HG02610 (cell line): ENCODE data around the gene DMRTC2.

ENCODE experiments used
- ATAC-seq: cut with Tn5 transposase; IDR thresholded peaks from one replicate; pipeline ENCODE4 v1.9.1; 2021; ENCODE audit warnings: mild to moderate bottlenecking, moderate library complexity; ENCODE audit not compliant: unreplicated experiment

Gene DMRTC2

DNA sequence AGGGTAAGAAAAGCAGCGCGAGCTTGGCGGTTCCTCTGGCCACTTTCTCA is at the start of gene DMRTC2:
TSS of gene DMRTC2 (plus strand) at position 42 of the 50 bp plus-strand sequence. CDS start 2,387 bp downstream, outside the sequence.
- ATAC-seq = no peak

DNA sequence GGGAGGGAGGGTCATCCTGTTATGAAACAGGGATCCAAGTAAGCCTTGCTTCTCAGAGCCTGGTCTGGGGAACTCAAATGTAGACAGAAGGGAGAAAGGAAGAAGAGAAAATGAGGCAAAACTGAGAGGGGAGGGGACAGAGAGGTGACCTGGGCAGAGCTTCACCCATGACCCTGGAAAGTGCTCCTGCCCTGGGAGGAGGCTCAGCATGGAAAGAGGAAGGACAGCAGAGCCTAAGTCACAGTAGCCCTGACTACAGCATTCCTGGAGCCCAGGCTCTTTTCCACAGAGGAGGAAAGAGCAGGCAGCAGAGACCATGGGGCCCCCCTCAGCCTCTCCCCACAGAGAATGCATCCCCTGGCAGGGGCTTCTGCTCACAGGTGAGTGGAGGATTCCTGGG is 48.5 kb upstream of the DMRTC2 start, which contains the start of gene CEACAM3:
TSS of gene CEACAM3 (plus strand) at position 226 of the 400 bp plus-strand sequence. CDS start at position 317, 91 bp downstream.
- no peak for ATAC-seq

DNA sequence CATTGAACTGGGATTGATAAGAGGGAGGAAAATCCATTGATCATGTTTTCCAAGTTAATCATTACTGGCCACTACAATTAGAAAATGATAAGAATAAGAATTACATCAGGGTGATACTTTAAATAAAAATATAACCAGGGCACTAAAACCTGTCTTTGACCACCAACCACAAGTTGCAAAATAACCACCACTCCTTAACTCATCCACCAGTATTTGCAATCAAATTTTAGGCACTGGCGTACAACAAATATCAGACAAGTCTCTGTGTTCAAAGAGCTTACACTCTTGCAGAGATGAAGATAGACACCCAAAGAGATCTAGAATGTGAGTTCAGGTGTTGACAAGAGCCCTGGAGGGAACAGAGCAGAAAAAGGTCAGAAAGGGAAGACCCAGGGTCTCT is 47.9 kb upstream of the DMRTC2 start:
- no peak for ATAC-seq

DNA sequence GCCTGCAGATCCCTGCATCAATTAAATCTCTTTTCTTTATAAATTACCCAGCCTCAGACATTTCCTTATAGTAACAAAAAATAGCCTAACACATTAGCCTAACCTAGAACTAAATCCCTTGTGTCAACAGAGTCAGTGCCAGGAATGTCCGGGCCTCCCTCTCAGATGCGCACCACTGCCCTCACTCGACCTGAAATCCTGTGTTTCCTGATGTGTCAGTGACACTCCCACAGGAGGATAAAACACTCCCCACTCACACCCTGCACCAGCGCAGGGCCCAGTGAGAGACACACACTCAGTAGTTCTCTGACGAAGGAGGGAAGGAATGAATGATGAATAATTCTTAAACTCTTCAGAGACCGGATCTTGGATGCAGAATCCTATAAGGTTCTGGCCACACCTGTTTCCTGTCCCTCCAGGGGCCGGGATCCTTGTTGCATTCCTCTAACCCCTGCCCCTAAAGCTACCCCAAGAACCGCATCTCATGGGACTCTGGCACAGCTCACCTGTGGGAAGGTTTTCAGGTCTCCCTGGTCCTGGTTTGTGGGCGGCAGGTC is 45.3 kb upstream of the DMRTC2 start:
- ATAC-seq = no peak

- ATAC-seq = no peak
Observed at GRCh38 chr19:41801031-41801430, 43.8 kb upstream of the DMRTC2 start.

DNA sequence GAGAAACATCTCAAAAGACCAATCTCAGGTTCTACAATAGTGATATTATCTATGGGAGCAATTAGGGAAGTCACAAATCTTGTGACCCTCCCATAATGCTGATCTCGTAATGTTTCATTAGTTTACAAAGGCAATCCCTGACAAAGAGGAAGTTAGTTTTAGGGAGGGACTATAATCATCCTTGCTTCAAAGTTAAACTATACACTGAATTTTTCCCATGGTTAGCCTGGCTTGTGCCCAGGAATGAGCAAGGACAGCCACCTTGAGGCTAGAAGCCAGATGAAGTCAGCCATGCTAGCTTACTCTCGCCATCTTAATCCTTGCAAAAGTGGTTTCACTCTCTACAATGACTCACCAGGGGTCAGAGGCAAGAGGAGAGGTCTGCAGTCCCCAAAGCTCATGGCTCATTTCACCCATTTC is 43.0 kb upstream of the DMRTC2 start:
- ATAC-seq = no peak

- ATAC-seq = no peak
Observed at GRCh38 chr19:41802770-41803169, 42.1 kb upstream of the DMRTC2 start.

GRCh38 chr19:41804336-41804735 is 40.5 kb upstream of the DMRTC2 start:
- ATAC-seq = no peak

DNA sequence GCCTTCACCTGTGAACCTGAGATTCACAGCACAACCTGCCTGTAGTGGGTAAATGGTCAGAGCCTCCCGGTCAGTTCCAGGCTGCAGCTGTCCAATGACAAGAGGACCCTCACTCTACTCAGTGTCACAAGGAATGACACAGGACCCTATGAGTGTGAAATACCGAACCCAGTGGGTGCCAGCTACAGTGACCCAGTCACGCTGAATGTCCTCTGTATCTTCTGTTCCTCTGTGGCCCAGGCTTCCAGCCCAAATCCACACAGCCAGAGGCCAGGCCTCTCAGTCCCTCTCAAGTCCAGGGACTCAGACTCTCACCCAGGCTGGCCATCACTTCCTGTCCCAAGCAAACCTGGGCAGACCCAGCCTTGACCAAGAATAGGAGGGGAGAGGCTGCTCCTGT is 37.7 kb upstream of the DMRTC2 start:
- ATAC-seq = no peak

- no peak for ATAC-seq
Observed at GRCh38 chr19:41808663-41809566, 35.9 kb upstream of the DMRTC2 start.

GRCh38 chr19:41810301-41810700 is 34.5 kb upstream of the DMRTC2 start:
- ATAC-seq = no peak

- ATAC-seq = no peak
Observed at GRCh38 chr19:41811036-41811435, 33.8 kb upstream of the DMRTC2 start.

DNA sequence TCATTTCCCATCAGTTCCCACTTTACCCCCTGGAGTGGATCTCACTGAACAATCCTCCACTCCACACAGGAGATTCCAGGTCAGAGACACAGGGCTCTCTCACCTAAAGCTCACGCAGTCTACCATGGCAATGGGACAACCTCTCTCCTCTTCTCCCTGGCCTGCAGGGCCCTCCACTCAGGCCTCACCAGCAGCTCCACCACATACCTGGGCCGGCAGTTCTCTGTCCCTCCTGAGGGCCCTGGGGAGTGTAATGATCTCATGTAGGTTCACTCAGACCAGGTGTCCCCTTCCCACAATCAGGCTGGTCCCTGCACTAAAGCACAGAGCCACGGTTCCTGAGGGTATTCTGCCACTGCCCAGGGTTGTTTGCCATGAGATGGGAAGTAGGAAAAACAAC is 32.9 kb upstream of the DMRTC2 start:
- ATAC-seq = no peak

DNA sequence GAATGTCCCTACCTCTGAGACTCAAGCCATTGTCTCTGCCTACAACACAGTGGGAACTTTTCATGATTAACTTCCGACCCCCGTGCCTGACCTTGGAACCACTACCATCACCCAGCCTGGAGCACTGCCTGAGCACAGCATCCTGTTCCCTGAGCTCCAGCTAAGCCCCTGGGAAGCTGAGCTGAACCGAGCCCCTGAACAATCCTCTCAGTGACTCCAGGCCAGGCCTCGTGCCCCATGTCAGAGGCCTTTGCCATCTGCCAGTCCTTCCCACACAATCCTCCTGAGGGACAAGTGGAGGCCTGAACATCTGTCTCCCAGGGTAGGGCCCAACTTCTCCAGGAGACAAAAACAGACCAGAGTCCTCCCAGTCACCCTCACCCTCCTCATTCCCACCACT is 30.9 kb upstream of the DMRTC2 start:
- no peak for ATAC-seq

GRCh38 chr19:41815301-41815700 is 29.5 kb upstream of the DMRTC2 start:
- ATAC-seq = no peak

DNA sequence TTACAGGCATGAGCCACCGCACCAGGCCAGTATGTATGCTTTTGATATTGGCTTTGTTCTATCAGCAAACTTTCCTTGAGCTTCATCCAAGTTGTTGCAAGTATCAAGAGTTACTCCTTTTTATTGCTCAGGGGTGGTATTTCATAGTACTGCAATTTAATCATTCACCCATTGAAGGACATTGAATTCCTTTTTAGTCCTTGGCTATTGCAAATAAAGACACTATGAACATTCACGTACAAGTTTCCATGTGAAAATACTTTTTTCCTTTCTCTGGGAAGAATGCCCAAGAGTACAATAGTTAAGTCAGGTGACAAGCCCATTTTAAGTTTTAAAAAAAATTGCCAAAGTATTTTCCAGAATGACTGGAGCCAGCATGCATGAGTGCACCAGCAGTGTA is 28.1 kb upstream of the DMRTC2 start:
- ATAC-seq = no peak

- ATAC-seq = no peak
Observed at GRCh38 chr19:41821003-41821735, 23.7 kb upstream of the DMRTC2 start.

DNA sequence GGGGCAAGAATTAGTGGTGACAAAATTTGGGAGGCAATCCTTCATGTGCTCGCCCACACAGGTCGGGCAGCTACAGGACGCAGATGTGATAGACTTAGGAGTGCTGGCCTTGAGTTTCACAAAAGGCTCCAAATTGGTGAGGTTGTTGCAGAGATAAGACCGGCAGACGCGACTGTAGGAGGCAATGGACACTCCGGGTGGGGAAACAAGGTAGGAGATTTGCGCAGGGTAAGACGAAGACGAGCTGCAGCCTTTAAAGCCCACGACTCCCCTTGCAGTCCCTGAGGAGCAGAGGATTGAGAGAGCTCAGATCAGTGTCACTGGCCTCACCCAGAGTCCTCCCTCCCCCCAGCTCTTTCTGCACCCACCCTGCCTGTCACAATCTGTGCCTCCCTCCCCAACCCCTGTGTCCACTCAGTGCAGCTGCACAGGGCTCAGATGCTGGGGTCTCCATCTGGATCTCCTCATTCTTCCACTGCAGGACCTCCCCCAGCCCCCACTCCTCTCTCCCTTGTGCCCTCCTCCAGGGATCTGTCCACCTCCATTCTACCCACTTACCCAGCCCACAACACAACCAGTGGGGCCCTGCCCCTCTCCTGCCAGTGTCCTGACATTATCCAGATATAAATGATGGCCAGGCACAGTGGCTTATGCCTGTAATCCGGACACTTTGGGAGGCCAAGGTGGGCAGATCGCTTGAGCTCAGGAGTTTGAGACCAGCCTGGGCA is 6.7 kb upstream of the DMRTC2 start:
- no peak for ATAC-seq

DNA sequence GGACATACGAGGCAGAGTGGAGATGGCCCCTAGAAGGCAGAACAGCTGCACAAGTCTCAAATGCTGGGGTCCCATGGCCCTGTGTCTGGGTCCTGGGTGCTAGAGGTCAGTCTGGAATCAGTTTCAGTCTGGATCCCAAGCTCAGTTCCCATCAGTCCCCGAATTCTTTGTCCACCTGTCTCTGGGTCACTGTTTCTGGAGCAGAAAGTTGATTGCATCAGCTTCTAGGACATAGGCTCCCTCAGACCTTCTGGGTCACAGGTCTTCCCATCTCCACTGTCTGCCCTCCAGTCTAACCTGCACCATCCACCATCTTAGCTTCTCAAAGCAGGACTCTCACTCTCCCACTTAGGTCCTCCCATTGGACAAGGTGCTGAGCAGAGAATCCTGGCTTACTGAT is 5.6 kb upstream of the DMRTC2 start:
- no peak for ATAC-seq

DNA sequence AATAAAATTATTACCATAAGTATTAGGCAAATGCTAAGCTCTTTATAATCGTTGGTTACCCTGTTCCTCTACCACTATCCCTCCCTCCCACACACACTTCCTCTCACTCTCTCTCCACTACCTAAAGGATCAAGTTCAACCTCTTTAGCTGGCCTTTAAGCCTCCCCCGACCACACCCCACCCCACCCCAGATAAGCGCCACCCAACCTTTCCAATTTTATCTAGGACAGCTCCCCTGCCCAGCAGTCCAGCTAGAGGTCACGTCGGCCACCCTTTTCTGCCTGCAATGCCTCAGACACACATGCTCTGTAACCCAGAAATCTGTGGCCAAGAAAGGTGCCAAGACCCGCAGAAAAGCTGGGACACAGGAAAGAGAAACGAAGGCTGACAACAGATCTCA is 1.5 kb upstream of the DMRTC2 start:
- no peak for ATAC-seq

DNA sequence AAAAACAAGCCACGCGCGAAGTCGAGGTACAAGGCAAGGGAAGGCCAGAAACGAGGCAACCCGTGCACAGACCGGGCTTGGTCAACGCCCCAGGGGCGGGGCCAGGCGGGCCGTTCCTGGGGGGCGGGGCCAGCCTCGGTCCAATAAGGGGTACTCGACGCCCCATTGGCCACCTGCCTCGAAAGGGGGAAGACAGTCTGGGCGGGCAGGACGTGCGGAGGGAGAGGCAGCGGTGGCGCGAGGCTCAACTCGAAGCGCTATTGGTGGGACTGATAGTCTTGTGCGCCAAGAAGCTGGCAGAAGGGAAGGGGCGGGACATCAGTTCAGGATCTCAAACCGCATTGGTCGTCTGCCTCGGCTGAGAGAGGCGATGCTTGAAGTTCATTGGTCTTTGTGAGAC is 241 bp upstream of the DMRTC2 start, which contains the start of gene LYPD4:
TSS of gene LYPD4 (minus strand) at position 83 of the 400 bp plus-strand sequence. CDS start 5,398 bp downstream, outside the sequence.
- no peak for ATAC-seq
